CD4-positive, alpha-beta T cell treated with Interleukin-1 beta for 1 hour (primary cell): ENCODE results near the gene DUSP7.

Experiments used
- DNase-seq, 2 donors: peaks; one replicate each; pipeline ENCODE4 v3.0.0-alpha.2; 2020 to 2022

Gene DUSP7

GRCh38 chr3:52024765-52025452 lies 31.5 kb downstream of the DUSP7 start:
- DNase-seq: no peak

GRCh38 chr3:52023860-52024764 lies 32.3 kb downstream of the DUSP7 start:
- DNase-seq: no peak

GRCh38 chr3:52023101-52023770 lies 33.1 kb downstream of the DUSP7 start:
- no peak for DNase-seq

GRCh38 chr3:52022323-52023100 lies 33.9 kb downstream of the DUSP7 start:
- DNase-seq: no peak

GRCh38 chr3:52021489-52022268 lies 34.7 kb downstream of the DUSP7 start:
- no peak for DNase-seq

GRCh38 chr3:52020796-52021195 lies 35.6 kb downstream of the DUSP7 start:
- DNase-seq: no peak

- no peak for DNase-seq
Observed at GRCh38 chr3:52019352-52020080, 36.9 kb downstream of the DUSP7 start.

- no peak for DNase-seq
Observed at GRCh38 chr3:52018319-52019000, 37.9 kb downstream of the DUSP7 start.

GRCh38 chr3:52017586-52017985 lies 38.8 kb downstream of the DUSP7 start:
- no peak for DNase-seq

GRCh38 chr3:52015438-52016228 lies 40.7 kb downstream of the DUSP7 start:
- no peak for DNase-seq

- DNase-seq: no peak
Observed at GRCh38 chr3:52014613-52015012, 41.8 kb downstream of the DUSP7 start.

- DNase-seq: no peak
Observed at GRCh38 chr3:52013802-52014598, 42.4 kb downstream of the DUSP7 start.

GRCh38 chr3:52012699-52013098 lies 43.7 kb downstream of the DUSP7 start:
- no peak for DNase-seq

- no peak for DNase-seq
Observed at GRCh38 chr3:52010431-52010830, 45.9 kb downstream of the DUSP7 start.

- no peak for DNase-seq
Observed at GRCh38 chr3:52007291-52007690, 49.1 kb downstream of the DUSP7 start.

GRCh38 chr3:52006820-52007133 lies 49.6 kb downstream of the DUSP7 start:
- no peak for DNase-seq

- DNase-seq: no peak
Observed at GRCh38 chr3:52006017-52006819, 50.2 kb downstream of the DUSP7 start.

GRCh38 chr3:52005571-52005986 lies 50.8 kb downstream of the DUSP7 start:
- no peak for DNase-seq
